Epithelial cell of proximal tubule (primary cell): ENCODE measurements around the gene SKAP2. TPM values are rescaled to one million over a fixed set of nuclear protein-coding genes. Genes with fewer than 3 reads are reported as not detected.
"Not testable (repeated sequence)": the region's sequence is repeated elsewhere in the genome, so short reads cannot be mapped to it uniquely, and the experiment has no call there.

Experiments used
- DNase-seq: peaks from one replicate; pipeline ENCODE4 v3.0.0-alpha.2; 2011; ENCODE audit warnings: low read depth
- H3K4me3 ChIP-seq: 2 replicates; pipeline ENCODE4 v1.5.1; 2011; ENCODE audit warnings: low read depth, mild to moderate bottlenecking, low read length
- total RNA-seq: library from RNA; depleted of rRNA; stranded (reverse); fragments of >200 nt; gene quantifications from 2 replicates; pipeline ENCODE4 v1.2.3, GENCODE V29; 2015
- TF ChIP-seq, protein P1 (sequence below): conservative IDR thresholded peaks from 2 replicates; pipeline ENCODE4 v1.5.1; 2012; ENCODE audit warnings: low read depth, mild to moderate bottlenecking, low read length

The SKAP2 gene
- total RNA-seq, 1 donor from 2014 or later, result 31.5 TPM

- TF ChIP-seq, protein P1, sequence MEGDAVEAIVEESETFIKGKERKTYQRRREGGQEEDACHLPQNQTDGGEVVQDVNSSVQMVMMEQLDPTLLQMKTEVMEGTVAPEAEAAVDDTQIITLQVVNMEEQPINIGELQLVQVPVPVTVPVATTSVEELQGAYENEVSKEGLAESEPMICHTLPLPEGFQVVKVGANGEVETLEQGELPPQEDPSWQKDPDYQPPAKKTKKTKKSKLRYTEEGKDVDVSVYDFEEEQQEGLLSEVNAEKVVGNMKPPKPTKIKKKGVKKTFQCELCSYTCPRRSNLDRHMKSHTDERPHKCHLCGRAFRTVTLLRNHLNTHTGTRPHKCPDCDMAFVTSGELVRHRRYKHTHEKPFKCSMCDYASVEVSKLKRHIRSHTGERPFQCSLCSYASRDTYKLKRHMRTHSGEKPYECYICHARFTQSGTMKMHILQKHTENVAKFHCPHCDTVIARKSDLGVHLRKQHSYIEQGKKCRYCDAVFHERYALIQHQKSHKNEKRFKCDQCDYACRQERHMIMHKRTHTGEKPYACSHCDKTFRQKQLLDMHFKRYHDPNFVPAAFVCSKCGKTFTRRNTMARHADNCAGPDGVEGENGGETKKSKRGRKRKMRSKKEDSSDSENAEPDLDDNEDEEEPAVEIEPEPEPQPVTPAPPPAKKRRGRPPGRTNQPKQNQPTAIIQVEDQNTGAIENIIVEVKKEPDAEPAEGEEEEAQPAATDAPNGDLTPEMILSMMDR, result no peak
- H3K4me3 ChIP-seq, result no peak overlapping the region
- DNase-seq, result no peak
These were observed 14.2 kb downstream of the SKAP2 start for GRCh38 chr7:26850193-26850651.

GRCh38 chr7:26843705-26844104 is 20.7 kb downstream of the SKAP2 start:
- no peak overlapping the region for H3K4me3 ChIP-seq
- TF ChIP-seq, protein P1, result peak; percentile 45
- DNase-seq, result no peak

DNA sequence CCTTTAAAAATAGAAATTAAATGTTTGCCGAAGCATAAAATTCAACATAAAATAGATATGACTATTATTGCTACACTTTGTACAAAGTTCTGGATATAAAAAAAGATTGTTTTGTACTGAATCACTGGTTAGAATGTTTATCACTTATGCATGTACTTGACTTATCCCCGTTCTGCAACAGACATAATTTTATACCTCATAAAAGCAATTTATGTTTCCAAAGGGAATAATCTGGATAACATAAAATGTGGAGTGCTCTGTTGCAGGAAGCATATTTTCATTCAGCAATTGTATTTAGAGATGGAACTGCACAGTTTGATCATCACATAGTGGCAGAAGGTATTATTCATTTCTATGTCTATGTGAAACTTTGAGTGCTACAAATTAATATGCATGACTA is 21.5 kb downstream of the SKAP2 start:
- H3K4me3 ChIP-seq, result no peak overlapping the region
- TF ChIP-seq, protein P1, result no peak
- DNase-seq, result no peak

- no peak overlapping the region for H3K4me3 ChIP-seq
- TF ChIP-seq, protein P1, result no peak
- DNase-seq, result no peak
These were observed 23.2 kb downstream of the SKAP2 start for GRCh38 chr7:26841003-26841739.

DNA sequence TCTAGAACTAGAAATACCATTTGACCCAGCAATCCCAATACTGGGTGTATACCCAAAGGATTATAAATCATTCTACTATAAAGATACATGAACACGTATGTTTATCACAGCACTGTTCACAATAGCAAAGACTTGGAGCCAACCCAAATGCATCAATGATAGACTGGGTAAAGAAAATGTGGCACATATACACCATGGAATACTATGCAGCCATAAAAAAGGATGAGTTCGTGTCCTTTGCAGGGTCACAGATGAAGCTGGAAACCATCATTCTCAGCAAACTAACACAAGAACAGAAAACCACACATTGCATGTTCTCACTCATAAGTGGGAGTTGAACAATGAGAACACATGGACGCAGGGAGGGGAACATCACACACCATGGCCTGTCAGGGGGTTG is 27.6 kb downstream of the SKAP2 start:
- not testable (repeated sequence) for DNase-seq, H3K4me3 ChIP-seq

DNA sequence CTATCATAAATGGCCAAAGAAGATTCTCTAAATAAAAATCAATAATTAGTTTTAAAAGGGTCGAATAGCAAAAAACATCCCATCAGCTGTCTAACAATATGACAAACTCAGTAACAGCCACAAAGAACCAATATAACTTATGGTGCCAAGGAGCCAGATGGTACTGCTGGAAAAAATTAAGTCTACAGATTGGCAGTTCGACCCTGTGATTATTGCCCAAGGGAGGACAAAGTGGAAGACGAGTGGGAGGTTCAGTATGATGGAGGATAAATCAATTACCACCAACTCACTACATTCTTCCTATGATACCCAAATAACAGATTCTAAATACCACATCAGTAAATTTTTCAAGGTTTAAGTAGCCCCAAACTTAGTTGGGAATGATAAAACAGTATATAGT is 49.0 kb downstream of the SKAP2 start:
- no peak for DNase-seq
- H3K4me3 ChIP-seq, result no peak overlapping the region
- TF ChIP-seq, protein P1, result no peak

DNA sequence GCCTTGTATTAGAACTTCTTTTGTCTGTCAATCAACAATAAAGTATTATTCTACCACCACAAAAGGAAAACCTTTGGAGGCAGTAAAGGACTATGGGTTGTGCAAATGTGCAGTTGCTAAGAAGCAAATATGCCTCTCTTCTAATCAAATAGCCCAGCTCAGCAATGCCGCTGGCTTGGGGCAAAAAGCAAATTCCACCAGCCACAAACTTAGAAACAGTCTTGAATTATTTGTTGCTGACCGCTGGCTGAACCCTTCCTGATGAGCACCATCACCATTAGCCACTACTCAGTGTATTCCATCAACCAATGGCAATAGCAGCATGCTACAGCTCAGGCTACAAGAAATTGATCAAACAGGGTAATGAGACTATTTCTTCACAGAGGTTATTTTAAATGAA is 51.0 kb downstream of the SKAP2 start:
- no peak overlapping the region for H3K4me3 ChIP-seq
- no peak for DNase-seq
- TF ChIP-seq, protein P1, result no peak
